Neural cell (in vitro differentiated cells): Measurements from ENCODE around the gene POLK.

Experiments used
- POLR2AphosphoS5 ChIP-seq: IDR thresholded peaks from 2 replicates; pipeline ENCODE4 v1.6.1; 2012
- RAD21 ChIP-seq: fragments of 450-650 bp; conservative IDR thresholded peaks from 2 replicates; pipeline ENCODE4 v1.6.1; 2014; ENCODE audit warnings: antibody characterized with exemption, mild to moderate bottlenecking, moderate library complexity
- TF ChIP-seq, protein P1 (sequence below): fragments of 450-650 bp; IDR thresholded peaks from 2 replicates; pipeline ENCODE4 v1.5.1; 2014; ENCODE audit warnings: antibody characterized with exemption, mild to moderate bottlenecking, moderate library complexity; ENCODE audit not compliant: poor library complexity, severe bottlenecking

DNA sequence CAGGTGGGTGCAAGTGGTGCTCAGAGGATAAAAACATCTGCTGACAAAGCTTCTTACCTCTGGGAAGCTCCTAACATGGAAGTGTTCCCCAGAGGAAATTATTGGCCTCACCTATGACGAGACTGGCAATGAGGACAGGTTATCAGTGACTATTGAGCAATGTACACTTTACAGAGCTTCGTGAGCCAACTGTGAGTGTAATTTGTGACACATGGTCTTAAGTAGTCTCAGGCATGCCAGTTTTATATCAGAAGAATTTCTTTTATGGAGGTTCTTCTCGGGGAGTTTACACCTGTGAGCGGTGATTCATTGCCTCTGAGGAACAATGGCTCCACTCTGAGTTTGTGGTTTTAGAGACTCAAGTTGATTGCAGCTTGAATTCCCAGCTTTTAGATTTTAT, 110.9 kb downstream of the POLK start:
- TF ChIP-seq POLR2AphosphoS5: no peak
- TF ChIP-seq RAD21: no peak
- TF ChIP-seq, protein P1, sequence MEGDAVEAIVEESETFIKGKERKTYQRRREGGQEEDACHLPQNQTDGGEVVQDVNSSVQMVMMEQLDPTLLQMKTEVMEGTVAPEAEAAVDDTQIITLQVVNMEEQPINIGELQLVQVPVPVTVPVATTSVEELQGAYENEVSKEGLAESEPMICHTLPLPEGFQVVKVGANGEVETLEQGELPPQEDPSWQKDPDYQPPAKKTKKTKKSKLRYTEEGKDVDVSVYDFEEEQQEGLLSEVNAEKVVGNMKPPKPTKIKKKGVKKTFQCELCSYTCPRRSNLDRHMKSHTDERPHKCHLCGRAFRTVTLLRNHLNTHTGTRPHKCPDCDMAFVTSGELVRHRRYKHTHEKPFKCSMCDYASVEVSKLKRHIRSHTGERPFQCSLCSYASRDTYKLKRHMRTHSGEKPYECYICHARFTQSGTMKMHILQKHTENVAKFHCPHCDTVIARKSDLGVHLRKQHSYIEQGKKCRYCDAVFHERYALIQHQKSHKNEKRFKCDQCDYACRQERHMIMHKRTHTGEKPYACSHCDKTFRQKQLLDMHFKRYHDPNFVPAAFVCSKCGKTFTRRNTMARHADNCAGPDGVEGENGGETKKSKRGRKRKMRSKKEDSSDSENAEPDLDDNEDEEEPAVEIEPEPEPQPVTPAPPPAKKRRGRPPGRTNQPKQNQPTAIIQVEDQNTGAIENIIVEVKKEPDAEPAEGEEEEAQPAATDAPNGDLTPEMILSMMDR: no peak
